GM21360 (cell line): ENCODE data around the gene FRMD6.
"Not testable (repeated sequence)": the region's sequence is repeated elsewhere in the genome, so short reads cannot be mapped to it uniquely, and the experiment has no call there.

Experiments
- ATAC-seq: cut with Tn5 transposase; IDR thresholded peaks from one replicate; pipeline ENCODE4 v1.9.1; 2021; ENCODE audit warnings: mild to moderate bottlenecking, moderate library complexity; ENCODE audit not compliant: unreplicated experiment

Gene FRMD6

DNA sequence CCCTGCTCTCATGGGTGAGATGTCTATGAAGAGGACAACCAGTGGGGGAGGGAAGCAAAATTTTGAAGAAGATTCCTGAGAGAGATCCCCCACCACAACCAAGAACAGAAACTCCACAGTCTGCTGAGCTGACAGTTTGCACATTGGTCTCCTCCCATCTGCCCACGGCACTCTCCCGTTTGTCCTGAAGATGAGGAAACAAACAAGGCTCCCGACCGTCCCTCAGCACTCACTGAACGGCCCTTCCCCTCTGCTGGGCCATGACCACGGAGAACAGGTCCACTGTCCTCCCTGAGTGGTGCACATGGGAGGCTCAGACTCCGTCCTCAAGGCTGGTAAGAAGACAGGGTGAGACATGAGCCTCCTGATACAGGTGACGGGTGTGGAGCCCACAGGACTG, 114.9 kb downstream of the FRMD6 start:
- ATAC-seq: not testable (repeated sequence)

DNA sequence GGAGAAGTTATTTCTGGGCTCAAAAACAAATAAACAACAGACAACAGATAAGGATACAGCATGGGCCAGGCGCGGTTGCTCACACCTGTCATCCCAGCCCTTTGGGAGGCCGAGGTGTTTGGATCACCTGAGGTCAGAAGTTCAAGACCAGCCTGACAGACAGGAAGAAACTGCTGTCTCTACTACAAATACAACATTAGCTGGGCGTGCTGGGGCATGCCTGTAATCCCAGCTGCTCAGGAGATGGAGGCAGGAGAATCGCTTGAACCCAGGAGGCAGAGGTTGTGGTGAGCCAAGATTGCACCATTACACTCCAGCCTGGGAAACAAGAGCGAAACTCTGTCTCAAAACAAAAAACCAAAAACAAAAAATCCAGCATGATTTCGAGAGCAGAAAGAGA, 117.6 kb downstream of the FRMD6 start:
- not testable (repeated sequence) for ATAC-seq

DNA sequence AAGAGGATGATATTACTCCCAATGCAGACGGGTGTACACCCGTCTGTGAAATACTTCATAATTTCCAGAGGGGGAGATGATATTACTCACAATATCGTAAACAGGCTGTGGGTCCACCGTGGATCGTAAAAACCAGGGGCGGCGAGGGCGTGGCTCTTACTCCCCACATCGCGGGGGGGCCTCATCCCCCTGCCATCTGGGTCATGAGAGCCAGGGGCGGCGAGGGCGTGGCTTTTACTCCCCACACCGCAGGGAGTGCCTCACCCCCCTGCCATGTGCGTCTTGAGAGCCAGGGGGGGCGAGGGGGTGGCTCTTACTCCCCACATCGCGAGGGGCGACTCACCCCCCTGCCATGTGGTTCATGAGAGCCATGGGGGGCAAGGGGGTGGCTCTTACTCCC, 122.5 kb downstream of the FRMD6 start:
- ATAC-seq: no peak

GRCh38 chr14:51776102-51776894, 124.6 kb downstream of the FRMD6 start:
- no peak for ATAC-seq

GRCh38 chr14:51780006-51780692, 128.4 kb downstream of the FRMD6 start:
- no peak for ATAC-seq
